Left ventricle myocardium inferior (tissue), 1 donor: ENCODE measurements around the gene DYSF. TPM values are rescaled to one million over a fixed set of nuclear protein-coding genes. Genes with fewer than 3 reads are reported as not detected.

ENCODE experiments used
- DNase-seq: peaks from one replicate; pipeline ENCODE4 v3.0.0-alpha.2; 2020
- H3K27ac ChIP-seq: fragments of 200-600 bp; replicated peaks from 2 replicates; pipeline ENCODE4 v1.8.0; 2021
- H3K27me3 ChIP-seq: fragments of 200-600 bp; 2 replicates; pipeline ENCODE4 v1.8.0; 2021; ENCODE audit warnings: low read depth
- H3K36me3 ChIP-seq: fragments of 200-600 bp; 2 replicates; pipeline ENCODE4 v1.8.0; 2021
- H3K4me1 ChIP-seq: fragments of 200-600 bp; 2 replicates; pipeline ENCODE4 v1.8.0; 2021
- H3K4me3 ChIP-seq: fragments of 200-600 bp; 2 replicates; pipeline ENCODE4 v1.8.0; 2021; ENCODE audit warnings: mild to moderate bottlenecking, moderate library complexity
- H3K9me3 ChIP-seq: fragments of 200-600 bp; replicated peaks from 2 replicates; pipeline ENCODE4 v1.8.0; 2021
- intact Hi-C: fragments of 100-400 bp; cut with micrococcal nuclease; formaldehyde crosslinking; loops from one replicate; pipeline ENCODE4 v1.11.0; 2022
- total RNA-seq: library from RNA; stranded (reverse); fragmentation: NEBNext Ultra II Directional; extraction: Animal tissue kit (Norgen Biotek cat#: 25700); gene quantifications from one replicate; pipeline ENCODE4 v1.2.1, GENCODE V29; 2021
- TF ChIP-seq, protein P1 (sequence below): fragments of 200-600 bp; IDR thresholded peaks from 2 replicates; pipeline ENCODE4 v1.8.0; 2021; ENCODE audit warnings: antibody characterized with exemption, mild to moderate bottlenecking, borderline replicate concordance
- donor health status: DM: no; HTN: yes; CAD: no; lungs with severe emphysema.

The DYSF gene
- total RNA-seq, 1 donor from 2014 or later, result 48.2 TPM

DNA sequence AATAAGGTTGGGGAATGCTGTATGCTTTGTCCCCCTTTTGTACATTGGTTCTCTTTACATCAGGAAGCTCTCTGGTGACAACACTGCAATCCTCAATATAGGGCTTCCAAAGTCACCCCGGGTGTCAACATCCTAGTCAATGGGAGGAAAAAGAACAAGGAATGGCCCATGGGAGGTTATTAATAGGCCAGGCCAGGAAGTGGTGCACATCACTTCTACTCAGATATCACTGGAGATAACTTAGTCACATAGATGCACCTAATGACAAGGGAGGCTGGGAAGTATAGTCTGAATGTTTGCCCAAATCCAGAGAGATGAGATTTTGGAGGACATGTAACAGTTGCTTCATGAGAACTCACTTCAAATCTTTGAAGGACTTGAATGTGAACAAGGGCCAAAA is 274.7 kb downstream of the DYSF start:
- no peak overlapping the region for H3K4me3 ChIP-seq
- H3K27me3 ChIP-seq, result no peaks in the 10 kb centered on the region
- peaks cover 24% of the 10 kb centered on the region for H3K9me3 ChIP-seq
- TF ChIP-seq, protein P1, sequence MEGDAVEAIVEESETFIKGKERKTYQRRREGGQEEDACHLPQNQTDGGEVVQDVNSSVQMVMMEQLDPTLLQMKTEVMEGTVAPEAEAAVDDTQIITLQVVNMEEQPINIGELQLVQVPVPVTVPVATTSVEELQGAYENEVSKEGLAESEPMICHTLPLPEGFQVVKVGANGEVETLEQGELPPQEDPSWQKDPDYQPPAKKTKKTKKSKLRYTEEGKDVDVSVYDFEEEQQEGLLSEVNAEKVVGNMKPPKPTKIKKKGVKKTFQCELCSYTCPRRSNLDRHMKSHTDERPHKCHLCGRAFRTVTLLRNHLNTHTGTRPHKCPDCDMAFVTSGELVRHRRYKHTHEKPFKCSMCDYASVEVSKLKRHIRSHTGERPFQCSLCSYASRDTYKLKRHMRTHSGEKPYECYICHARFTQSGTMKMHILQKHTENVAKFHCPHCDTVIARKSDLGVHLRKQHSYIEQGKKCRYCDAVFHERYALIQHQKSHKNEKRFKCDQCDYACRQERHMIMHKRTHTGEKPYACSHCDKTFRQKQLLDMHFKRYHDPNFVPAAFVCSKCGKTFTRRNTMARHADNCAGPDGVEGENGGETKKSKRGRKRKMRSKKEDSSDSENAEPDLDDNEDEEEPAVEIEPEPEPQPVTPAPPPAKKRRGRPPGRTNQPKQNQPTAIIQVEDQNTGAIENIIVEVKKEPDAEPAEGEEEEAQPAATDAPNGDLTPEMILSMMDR, result no peak
- H3K36me3 ChIP-seq, result no peaks in the 10 kb centered on the region
- intact Hi-C loops, result no loop called here
- no peak overlapping the region for H3K27ac ChIP-seq
- DNase-seq, result no peak
- H3K4me1 ChIP-seq, result no peaks in the 10 kb centered on the region

DNA sequence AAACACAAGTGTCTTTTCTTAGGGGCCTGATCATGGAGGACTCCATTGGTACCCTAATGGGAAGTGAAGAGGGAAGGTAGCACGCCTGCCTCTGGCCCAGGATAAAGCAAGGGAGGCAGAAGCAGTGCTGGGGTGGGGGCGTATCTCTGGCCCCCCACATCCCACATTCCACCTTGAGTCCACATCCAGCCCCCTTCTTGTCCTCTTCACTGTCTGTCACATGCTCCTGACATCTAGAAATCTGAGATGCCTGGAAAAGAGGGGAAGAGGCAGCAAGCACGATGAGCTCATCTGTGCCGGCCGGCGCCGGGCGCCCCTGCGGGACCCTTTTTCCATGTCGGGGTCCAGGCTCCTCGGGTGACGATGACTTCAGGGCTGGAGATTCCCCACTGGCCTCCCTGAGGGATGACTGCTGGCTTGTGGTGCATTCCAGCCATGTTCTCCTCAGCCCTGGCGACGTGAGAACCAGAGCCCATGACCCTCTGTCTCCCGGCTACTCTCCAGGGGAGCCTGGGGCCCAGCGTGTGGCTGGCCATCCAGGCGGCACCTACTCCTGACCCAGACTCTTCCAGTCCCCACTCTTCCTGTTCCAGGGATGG is 277.5 kb downstream of the DYSF start:
- Histone ChIP-seq H3K27ac (no peak overlapping the region), H3K9me3 (peaks cover 1% of the 10 kb centered on the region), H3K36me3 (no peaks in the 10 kb centered on the region), H3K4me1 (no peaks in the 10 kb centered on the region), H3K27me3 (no peaks in the 10 kb centered on the region), H3K4me3 (no peak overlapping the region)
- DNase-seq, result no peak
- intact Hi-C loops, result no loop called here
- TF ChIP-seq, protein P1, result no peak

DNA sequence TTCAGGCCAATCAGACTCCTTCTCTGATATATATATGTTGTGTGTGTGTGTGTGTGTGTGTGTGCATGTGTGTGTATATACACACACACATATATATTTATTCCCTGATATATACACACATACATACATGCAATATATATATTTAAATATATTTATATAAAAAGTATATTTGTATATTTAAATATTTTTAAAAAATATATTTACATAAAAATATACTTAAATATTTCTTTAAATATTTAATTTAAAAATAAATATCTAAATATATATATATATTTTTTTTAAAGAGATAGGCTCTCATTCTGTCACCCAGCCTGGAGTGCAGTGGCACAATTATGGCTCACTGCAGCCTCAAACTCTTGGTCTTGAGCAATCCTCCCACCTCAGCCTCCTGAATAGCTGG is 281.3 kb downstream of the DYSF start:
- no peak for DNase-seq
- TF ChIP-seq, protein P1, result no peak
- intact Hi-C loops, result no loop called here

DNA sequence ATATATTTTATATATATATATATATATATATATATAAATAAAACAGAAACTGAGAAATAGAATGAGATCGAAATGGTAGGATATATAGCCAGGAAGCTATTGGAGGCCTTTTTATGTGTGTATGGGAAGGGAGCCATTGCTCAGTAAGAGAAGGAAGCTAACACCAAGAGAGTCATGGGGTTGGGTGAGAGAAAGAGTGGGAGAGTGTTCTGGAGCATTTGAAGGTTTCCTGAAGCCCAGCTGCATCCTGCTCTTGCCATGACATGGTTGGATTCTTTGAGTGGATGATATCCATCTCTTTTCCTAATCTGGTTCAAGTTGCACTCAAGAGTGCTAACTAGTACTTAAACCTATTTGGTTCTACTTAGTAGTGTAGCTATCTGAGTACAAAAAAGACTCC is 282.3 kb downstream of the DYSF start:
- no peak for DNase-seq
- intact Hi-C loops, result no loop called here
- Histone ChIP-seq H3K9me3 (peaks cover 2% of the 10 kb centered on the region), H3K36me3 (no peaks in the 10 kb centered on the region), H3K4me1 (no peaks in the 10 kb centered on the region), H3K27ac (no peak overlapping the region), H3K4me3 (no peak overlapping the region), H3K27me3 (no peaks in the 10 kb centered on the region)
- TF ChIP-seq, protein P1, result no peak

More for the DNA sequence above, 281.3 kb downstream of the DYSF start:
- H3K27me3 ChIP-seq, result no peaks in the 10 kb centered on the region
- no peaks in the 10 kb centered on the region for H3K4me1 ChIP-seq
- H3K27ac ChIP-seq, result no peak overlapping the region
- H3K4me3 ChIP-seq, result no peak overlapping the region
- no peaks in the 10 kb centered on the region for H3K36me3 ChIP-seq
- no peaks in the 10 kb centered on the region for H3K9me3 ChIP-seq

Other genes with a start within 250 kb of the DYSF start
- gene PAIP2B, start 226.5 kb upstream of the DYSF start, total RNA-seq, result 76.6 TPM
- 97.1 TPM for gene ZNF638, start 121.8 kb upstream of the DYSF start, total RNA-seq